GM19468 (cell line): ENCODE measurements around the gene CACNA1H.
"Not testable (repeated sequence)": the region's sequence is repeated elsewhere in the genome, so short reads cannot be mapped to it uniquely, and the experiment has no call there.

Experiments
- ATAC-seq: cut with Tn5 transposase; IDR thresholded peaks from one replicate; pipeline ENCODE4 v1.9.1; 2021; ENCODE audit warnings: mild to moderate bottlenecking, moderate library complexity, moderate number of reproducible peaks; ENCODE audit not compliant: unreplicated experiment; ENCODE audit errors: extremely low read depth

CACNA1H gene

GRCh38 chr16:1185460-1186207 lies 32.7 kb downstream of the CACNA1H start:
- ATAC-seq: not testable (repeated sequence)

GRCh38 chr16:1188432-1189189 lies 35.7 kb downstream of the CACNA1H start:
- ATAC-seq: no peak

- no peak for ATAC-seq
These were observed 36.5 kb downstream of the CACNA1H start for GRCh38 chr16:1189455-1189854.

GRCh38 chr16:1190789-1191188 lies 37.9 kb downstream of the CACNA1H start:
- not testable (repeated sequence) for ATAC-seq

GRCh38 chr16:1192384-1193073 lies 39.6 kb downstream of the CACNA1H start:
- no peak for ATAC-seq

GRCh38 chr16:1193143-1193824 lies 40.4 kb downstream of the CACNA1H start:
- ATAC-seq: no peak

- no peak for ATAC-seq
These were observed 41.1 kb downstream of the CACNA1H start for GRCh38 chr16:1193825-1194581.

GRCh38 chr16:1194665-1195392 lies 41.9 kb downstream of the CACNA1H start:
- ATAC-seq: no peak

GRCh38 chr16:1195393-1195666 lies 42.4 kb downstream of the CACNA1H start:
- no peak for ATAC-seq

- ATAC-seq: no peak
These were observed 43.6 kb downstream of the CACNA1H start for GRCh38 chr16:1196494-1196893.

- ATAC-seq: no peak
These were observed 44.4 kb downstream of the CACNA1H start for GRCh38 chr16:1197237-1197866.

- no peak for ATAC-seq
These were observed 45.3 kb downstream of the CACNA1H start for GRCh38 chr16:1198194-1198593.

- ATAC-seq: not testable (repeated sequence)
These were observed 45.9 kb downstream of the CACNA1H start for GRCh38 chr16:1198671-1199346.

GRCh38 chr16:1199347-1200013 lies 46.6 kb downstream of the CACNA1H start:
- no peak for ATAC-seq

- ATAC-seq: no peak
These were observed 47.2 kb downstream of the CACNA1H start for GRCh38 chr16:1200014-1200627.

- no peak for ATAC-seq
These were observed 48.5 kb downstream of the CACNA1H start for GRCh38 chr16:1201444-1201843.

GRCh38 chr16:1202274-1202673 lies 49.4 kb downstream of the CACNA1H start:
- ATAC-seq: no peak
